Spleen (tissue), 11 donors: ENCODE data around the gene CCDC102A. TPM values are rescaled to one million over a fixed set of nuclear protein-coding genes. Genes with fewer than 3 reads are reported as not detected.

Source experiments
- DNase-seq: peaks from one replicate; pipeline ENCODE4 v3.0.0-alpha.2; 2020
- H3K27ac ChIP-seq, 8 donors: fragments of 200-600 bp; sonication (generic) in 7 of 8; 1 replicate in 4 of 8; 2 replicates in 4 of 8; pipeline versions ENCODE4 v1.5.0 to v1.8.0; 2016 to 2021; ENCODE audit warnings: inconsistent platforms in 4 of 8, mild to moderate bottlenecking in 4 of 8, moderate library complexity in 1 of 8
- H3K27me3 ChIP-seq, 7 donors: fragments of 200-600 bp; sonication (generic) in 6 of 7; replicated peaks in 1 of 7; 1 replicate in 4 of 7; 2 replicates in 3 of 7; pipeline versions ENCODE4 v1.5.0 to v1.8.0; 2016 to 2021; ENCODE audit warnings: inconsistent platforms in 3 of 7, mild to moderate bottlenecking in 1 of 7
- H3K36me3 ChIP-seq, 6 donors: fragments of 200-600 bp; sonication (generic) in 5 of 6; 1 replicate in 4 of 6; 2 replicates in 2 of 6; pipeline versions ENCODE4 v1.5.0 to v1.8.0; 2016 to 2021; ENCODE audit warnings: inconsistent platforms in 2 of 6
- H3K4me1 ChIP-seq, 6 donors: fragments of 200-600 bp; sonication (generic) in 5 of 6; 1 replicate in 3 of 6; 2 replicates in 3 of 6; pipeline versions ENCODE4 v1.5.0 to v1.8.0; 2016 to 2021; ENCODE audit warnings: inconsistent platforms in 3 of 6
- H3K4me3 ChIP-seq, 8 donors: fragments of 200-600 bp; sonication (generic) in 7 of 8; 1 replicate in 4 of 8; 2 replicates in 4 of 8; pipeline versions ENCODE4 v1.5.0 to v1.8.0; 2016 to 2021; ENCODE audit warnings: inconsistent platforms in 4 of 8, mild to moderate bottlenecking in 4 of 8, moderate library complexity in 2 of 8
- H3K9me3 ChIP-seq, 8 donors: fragments of 200-600 bp; sonication (generic) in 7 of 8; 1 replicate in 4 of 8; 2 replicates in 4 of 8; pipeline versions ENCODE4 v1.5.0 to v1.8.0; 2016 to 2021; ENCODE audit warnings: inconsistent platforms in 4 of 8
- POLR2A ChIP-seq, 3 donors: fragments of 450-650 bp; IDR thresholded peaks; one replicate each; pipeline ENCODE4 v1.5.1; 2017; ENCODE audit warnings: antibody characterized with exemption in 3 of 3, mild to moderate bottlenecking in 1 of 3
- POLR2AphosphoS5 ChIP-seq, 3 donors: sonication (generic); formaldehyde crosslinking; IDR thresholded peaks; one replicate each; pipeline ENCODE4 v1.5.1; 2017; ENCODE audit warnings: antibody characterized with exemption in 3 of 3
- WGBS, 5 donors: extraction: QIAGEN DNeasy Blood & Tissue Kit in 3 of 5; methylation state at CpG; one replicate each; pipeline versions ENCODE4 v1.1.5 to v1.1.7; 2013 to 2018; 5-methylcytosine and 5-hydroxymethylcytosine counted together
- intact Hi-C: fragments of 100-400 bp; cut with DNase I; formaldehyde crosslinking; loops from one replicate; pipeline ENCODE4 v1.15.0; 2023; ENCODE audit warnings: low total_unique reads
- polyA plus RNA-seq, 3 donors: library from polyadenylated mRNA; stranded (reverse); fragments of 200-250 nt; gene quantifications; one replicate each; pipeline ENCODE4 v1.2.1, GENCODE V29; 2013
- total RNA-seq, 7 donors: library from RNA; depleted of rRNA in 3 of 7; stranded (reverse); fragments of >200 nt in 3 of 7; fragmentation: NEBNext Ultra II Directional in 4 of 7; extraction: Animal tissue kit (Norgen Biotek cat#: 25700) in 4 of 7; gene quantifications; one replicate each; pipeline versions ENCODE4 v1.1.0 to v1.2.1, GENCODE V29; 2016 to 2021
- TF ChIP-seq, protein P1 (sequence below), 11 experiments: fragments of 200-600 bp in 7 of 11; fragments of 450-650 bp in 4 of 11; sonication (generic) in 4 of 11; IDR thresholded peaks in 8 of 11; conservative IDR thresholded peaks in 3 of 11; 1 replicate in 7 of 11; 2 replicates in 4 of 11; pipeline versions ENCODE4 v1.4.0 to v1.8.0; 2016 to 2021; ENCODE audit warnings: antibody characterized with exemption in 11 of 11, inconsistent platforms in 4 of 11, mild to moderate bottlenecking in 1 of 11
- donor health status: healthy with polysubstance abuse.
- donor health status: DM: no; HTN: no; CAD: no; lungs with moderate emphysema.
- donor health status: DM: no; HTN: no; CAD: no.
- donor health status: Bipolar disorder and iron deficiency.
- donor health status: healthy.
- donor health status: DM: no; HTN: no; CAD: no.
- donor health status: DM: yes; HTN: yes; CAD: no.

CCDC102A gene
- total and polyA plus RNA-seq, 10 donors = 4.6 to 14.8 (median 7.8) TPM

DNA sequence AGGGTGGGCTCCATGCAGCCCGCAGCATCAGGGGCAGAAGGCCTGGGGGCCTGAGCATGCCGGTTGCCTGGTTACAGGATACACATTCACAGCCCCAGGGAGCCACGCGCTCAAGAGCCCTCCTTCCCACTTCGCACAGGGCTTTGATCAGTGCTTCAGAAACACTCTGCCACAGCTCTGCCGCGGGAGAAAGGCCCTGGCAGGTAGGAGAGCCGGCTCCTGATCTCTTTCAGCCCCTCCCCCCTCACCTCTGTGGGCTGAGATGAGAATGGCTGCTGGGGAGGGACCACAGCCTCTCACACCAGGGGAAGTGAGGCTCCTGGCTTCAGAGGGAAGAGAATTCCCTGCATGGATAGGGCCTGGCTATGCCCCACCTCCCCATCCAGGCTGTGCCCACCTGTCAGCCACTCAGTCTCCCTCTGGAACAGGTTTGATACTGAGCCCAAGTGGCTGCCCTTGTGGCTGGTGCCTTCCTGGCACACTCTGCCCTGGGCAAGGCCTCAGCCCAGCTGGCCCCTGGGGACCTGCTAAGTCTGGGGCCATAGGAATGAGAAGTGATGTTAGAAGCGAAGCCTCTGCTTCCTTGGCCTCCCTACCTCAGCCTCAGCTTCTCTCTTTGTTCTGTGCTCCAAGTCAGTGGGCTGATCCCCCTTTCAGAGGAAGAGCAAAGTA is 58.7 kb downstream of the CCDC102A start:
- H3K27me3 ChIP-seq = peaks cover 0 to 16% (median 0%) of the 10 kb centered on the region in 7 donors
- peaks cover 13 to 80% (median 55%) of the 10 kb centered on the region in 6 donors for H3K4me1 ChIP-seq
- H3K9me3 ChIP-seq = no peaks in the 10 kb centered on the region
- no peak overlapping the region for H3K4me3 ChIP-seq
- H3K36me3 ChIP-seq = peaks cover 0 to 26% (median 6%) of the 10 kb centered on the region in 6 donors
- peak; percentile 58 for DNase-seq
- TF ChIP-seq POLR2AphosphoS5 (IDR thresholded peaks at IDR 0.05) (no peak), POLR2A (IDR thresholded peaks at IDR 0.05) (no peak)
- TF ChIP-seq, protein P1, sequence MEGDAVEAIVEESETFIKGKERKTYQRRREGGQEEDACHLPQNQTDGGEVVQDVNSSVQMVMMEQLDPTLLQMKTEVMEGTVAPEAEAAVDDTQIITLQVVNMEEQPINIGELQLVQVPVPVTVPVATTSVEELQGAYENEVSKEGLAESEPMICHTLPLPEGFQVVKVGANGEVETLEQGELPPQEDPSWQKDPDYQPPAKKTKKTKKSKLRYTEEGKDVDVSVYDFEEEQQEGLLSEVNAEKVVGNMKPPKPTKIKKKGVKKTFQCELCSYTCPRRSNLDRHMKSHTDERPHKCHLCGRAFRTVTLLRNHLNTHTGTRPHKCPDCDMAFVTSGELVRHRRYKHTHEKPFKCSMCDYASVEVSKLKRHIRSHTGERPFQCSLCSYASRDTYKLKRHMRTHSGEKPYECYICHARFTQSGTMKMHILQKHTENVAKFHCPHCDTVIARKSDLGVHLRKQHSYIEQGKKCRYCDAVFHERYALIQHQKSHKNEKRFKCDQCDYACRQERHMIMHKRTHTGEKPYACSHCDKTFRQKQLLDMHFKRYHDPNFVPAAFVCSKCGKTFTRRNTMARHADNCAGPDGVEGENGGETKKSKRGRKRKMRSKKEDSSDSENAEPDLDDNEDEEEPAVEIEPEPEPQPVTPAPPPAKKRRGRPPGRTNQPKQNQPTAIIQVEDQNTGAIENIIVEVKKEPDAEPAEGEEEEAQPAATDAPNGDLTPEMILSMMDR (IDR thresholded peaks at IDR 0.05 in 8 of 11, conservative IDR thresholded peaks at IDR 0.05 in 3 of 11) = no peak
- 61 to 76% (median 62%) methylated on average over 7 to 9 of the region's 9 CpGs for WGBS, 5 donors
- H3K27ac ChIP-seq = peak overlapping the region in 2 of 8 donors; percentile 7 to 14
- intact Hi-C loops = no loop called here

DNA sequence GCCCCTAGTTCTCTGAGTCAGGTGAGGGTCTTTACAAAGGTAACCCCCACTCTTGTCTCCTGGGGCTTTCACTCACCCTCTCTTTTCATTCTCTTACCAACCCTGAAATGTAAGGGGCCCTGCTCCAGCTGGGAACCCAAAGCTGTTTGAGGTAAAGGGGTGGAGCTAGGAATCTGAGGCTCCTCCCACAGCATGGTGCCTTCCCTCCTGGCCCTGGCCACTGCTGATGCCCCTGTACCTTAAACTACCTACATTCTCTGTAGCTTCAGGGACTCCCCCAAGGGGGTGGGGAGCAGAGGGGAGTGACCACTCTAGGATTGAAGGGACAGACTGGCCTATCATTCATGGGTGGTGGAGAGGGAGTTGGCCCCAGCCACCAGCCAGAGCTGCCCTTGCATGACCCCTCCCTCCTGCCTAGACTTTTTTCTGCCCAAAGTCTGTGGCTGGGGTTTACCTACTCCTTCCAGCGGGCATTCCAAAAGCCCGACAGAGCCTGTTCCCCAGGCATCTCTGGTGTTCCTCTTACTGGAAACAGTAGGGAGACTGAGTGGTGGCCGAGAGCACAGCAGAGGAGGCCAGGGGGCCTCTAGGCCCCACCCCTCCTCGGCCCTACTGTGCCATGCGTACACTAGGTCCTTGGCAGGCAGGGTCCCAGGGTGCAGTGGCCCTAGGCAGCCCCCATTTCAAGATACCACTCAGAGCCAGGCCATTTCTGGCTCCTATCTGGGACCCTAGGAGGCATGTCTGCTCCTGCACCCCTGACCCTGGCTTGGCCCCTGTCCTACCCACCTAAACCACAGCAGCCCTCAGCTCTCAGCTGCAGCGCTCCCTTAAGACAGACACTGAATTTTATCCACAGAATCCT is 59.6 kb downstream of the CCDC102A start:
- H3K4me1 ChIP-seq = peaks cover 13 to 89% (median 64%) of the 10 kb centered on the region in 6 donors
- no peaks in the 10 kb centered on the region for H3K9me3 ChIP-seq
- 80 to 93% (median 90%) methylated on average over 4 to 6 of the region's 6 CpGs for WGBS, 5 donors
- peak; percentile 54 for DNase-seq
- H3K4me3 ChIP-seq = no peak overlapping the region
- peaks cover 0 to 35% (median 14%) of the 10 kb centered on the region in 6 donors for H3K36me3 ChIP-seq
- H3K27me3 ChIP-seq = peaks cover 0 to 16% (median 0%) of the 10 kb centered on the region in 7 donors
- H3K27ac ChIP-seq = peak overlapping the region in 3 of 8 donors; percentile 21 to 53 (median 28)
- no peak for TF ChIP-seq POLR2A (IDR thresholded peaks at IDR 0.05)
- no peak for TF ChIP-seq POLR2AphosphoS5 (IDR thresholded peaks at IDR 0.05)
- TF ChIP-seq, protein P1 (IDR thresholded peaks at IDR 0.05 in 8 of 11, conservative IDR thresholded peaks at IDR 0.05 in 3 of 11) = no peak
- intact Hi-C loops = no loop called here

DNA sequence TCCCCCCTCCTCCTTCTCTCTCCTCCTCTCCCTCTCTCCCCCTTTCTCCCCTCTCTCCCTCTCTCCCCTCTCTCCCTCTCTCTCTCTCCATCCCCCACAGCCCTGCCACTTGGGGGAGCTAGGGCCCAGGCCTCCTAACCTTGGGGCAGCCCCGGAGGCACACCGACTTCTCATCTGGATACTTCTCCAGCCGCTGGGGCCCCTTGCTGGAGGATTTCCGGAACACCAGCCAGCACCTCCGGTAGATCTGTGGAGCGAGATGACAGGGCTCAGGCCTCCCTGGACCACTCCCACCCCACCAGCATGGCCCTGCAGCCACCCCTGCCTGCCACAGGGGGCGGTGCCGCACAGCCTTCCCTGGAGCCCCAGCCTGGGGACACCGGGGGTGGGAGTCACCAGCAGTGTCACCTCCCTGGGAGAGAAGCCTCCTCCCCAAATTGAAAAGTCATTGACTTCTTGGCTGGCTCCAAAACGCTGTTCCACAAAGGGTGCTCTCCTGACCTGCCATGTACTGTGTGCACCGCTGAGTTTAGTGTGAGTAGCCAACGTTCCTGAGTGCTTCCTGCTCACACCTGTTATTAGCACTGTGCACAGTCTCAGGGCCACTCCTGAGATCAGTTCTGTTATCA is 60.5 kb downstream of the CCDC102A start:
- H3K4me1 ChIP-seq = peaks cover 15 to 97% (median 72%) of the 10 kb centered on the region in 6 donors
- intact Hi-C loops = no loop called here
- H3K4me3 ChIP-seq = peak overlapping the region in 1 of 8 donors; percentile 36
- 2 to 13% (median 6%) methylated on average over 7 to 12 of the region's 12 CpGs for WGBS, 5 donors
- H3K9me3 ChIP-seq = no peaks in the 10 kb centered on the region
- peaks cover 0 to 16% (median 0%) of the 10 kb centered on the region in 7 donors for H3K27me3 ChIP-seq
- DNase-seq = peak; percentile 91
- H3K27ac ChIP-seq = peak overlapping the region in 3 of 8 donors; percentile 21 to 53 (median 28)
- peaks cover 0 to 44% (median 21%) of the 10 kb centered on the region in 6 donors for H3K36me3 ChIP-seq
- TF ChIP-seq POLR2A (IDR thresholded peaks at IDR 0.05) (no peak), POLR2AphosphoS5 (IDR thresholded peaks at IDR 0.05) (peak in 2 of 3 donors; percentile 36 to 66)
- TF ChIP-seq, protein P1 (IDR thresholded peaks at IDR 0.05 in 8 of 11, conservative IDR thresholded peaks at IDR 0.05 in 3 of 11) = peak; percentile 56 to 86 (median 71)
